Measurements from ENCODE around the gene TTLL11. TPM values are rescaled to one million over a fixed set of nuclear protein-coding genes. Genes with fewer than 3 reads are reported as not detected.
A peak's percentile ranks its signal among the peaks of the same experiment; 100 is the strongest.

TTLL11 gene
- polyA plus RNA-seq, 1 donor (not counting 4 experiments of a cell fraction or from before 2014, with no cell fraction given): 8.0 TPM

DNA sequence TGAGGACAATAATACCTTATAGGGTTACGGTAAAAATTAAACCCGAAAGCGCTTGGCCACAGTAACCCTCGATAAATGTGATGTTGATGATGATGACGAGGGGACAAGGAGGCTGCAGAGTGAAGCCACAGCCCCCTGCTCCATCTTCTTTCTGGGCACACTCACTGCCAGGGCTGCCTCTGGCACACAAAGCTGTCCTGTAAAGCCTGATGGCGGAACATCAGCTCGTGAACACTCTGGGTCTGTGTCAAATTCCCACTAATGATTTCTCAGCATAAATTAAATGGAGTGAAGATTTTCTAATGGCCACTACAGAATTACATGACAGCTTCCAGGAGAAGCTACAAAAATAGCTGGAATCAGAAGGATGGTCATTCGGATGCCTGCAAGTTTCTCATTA, 142.2 kb downstream of the TTLL11 start:
- H3K27ac ChIP-seq (ENCODE audit: control insufficient read depth, insufficient read depth, low read length): no peak overlapping the region
- TF ChIP-seq EZH2 (IDR thresholded peaks at IDR 0.05; ENCODE audit: low read length) (no peak), CTCF (optimal IDR thresholded peaks at IDR 0.05 in 1 of 3, IDR thresholded peaks at IDR 0.05 in 1 of 3, conservative IDR thresholded peaks at IDR 0.05 in 1 of 3; ENCODE audit: extremely low read depth in 1 of 3, insufficient read depth in 2 of 3, low read length in 3 of 3) (no peak)
- peaks cover 53% of the 10 kb centered on the region for H3K79me2 ChIP-seq (ENCODE audit: control insufficient read depth, insufficient read depth, low read length)
- dilution Hi-C loops (cut with MboI; ENCODE audit: extremely low pct_ligation_motif_present, low sequenced_read_pairs): no loop called here
- H3K4me1 ChIP-seq (ENCODE audit: control insufficient read depth, extremely low read depth, insufficient read depth, low read length): peaks cover 46% of the 10 kb centered on the region
- no peaks in the 10 kb centered on the region for H4K20me1 ChIP-seq (ENCODE audit: control insufficient read depth, extremely low read depth, insufficient read depth, low read length)
- H3K36me3 ChIP-seq (ENCODE audit: control insufficient read depth in 2 of 2, extremely low read depth in 1 of 2, insufficient read depth in 2 of 2, low read length in 2 of 2): peaks cover 4 to 42% of the 10 kb centered on the region in 2 experiments
- H3K27me3 ChIP-seq (ENCODE audit: control insufficient read depth, extremely low read depth, insufficient read depth, low read length): no peaks in the 10 kb centered on the region
- H2AFZ ChIP-seq (ENCODE audit: control insufficient read depth, low read length): no peak overlapping the region
- H3K4me3 ChIP-seq (ENCODE audit: control insufficient read depth in 2 of 3, extremely low read depth in 1 of 3, insufficient read depth in 2 of 3, low read depth in 1 of 3, low read length in 3 of 3): no peak overlapping the region
- no peak overlapping the region for H3K9ac ChIP-seq (ENCODE audit: control insufficient read depth, extremely low read depth, insufficient read depth, low read length)
- H3K9me1 ChIP-seq (ENCODE audit: control insufficient read depth, extremely low read depth, insufficient read depth, low read length): peaks cover 9% of the 10 kb centered on the region
- H3K4me2 ChIP-seq (ENCODE audit: control insufficient read depth, extremely low read depth, insufficient read depth, low read depth, low read length): no peak overlapping the region
- DNase-seq (ENCODE audit: low read depth, low spot score) (no peak), FAIRE-seq (no peak)
- no peaks in the 10 kb centered on the region for H3K9me3 ChIP-seq (ENCODE audit: control insufficient read depth, low read depth, low read length)

GRCh38 chr9:121950441-121950840, 142.7 kb downstream of the TTLL11 start:
- H3K4me2 ChIP-seq (ENCODE audit: control insufficient read depth, extremely low read depth, insufficient read depth, low read depth, low read length): no peak overlapping the region
- H3K9ac ChIP-seq (ENCODE audit: control insufficient read depth, extremely low read depth, insufficient read depth, low read length): no peak overlapping the region
- H3K36me3 ChIP-seq (ENCODE audit: control insufficient read depth in 2 of 2, extremely low read depth in 1 of 2, insufficient read depth in 2 of 2, low read length in 2 of 2): peaks cover 4 to 39% of the 10 kb centered on the region in 2 experiments
- no peaks in the 10 kb centered on the region for H4K20me1 ChIP-seq (ENCODE audit: control insufficient read depth, extremely low read depth, insufficient read depth, low read length)
- no peak overlapping the region for H3K4me3 ChIP-seq (ENCODE audit: control insufficient read depth in 2 of 3, extremely low read depth in 1 of 3, insufficient read depth in 2 of 3, low read depth in 1 of 3, low read length in 3 of 3)
- H3K79me2 ChIP-seq (ENCODE audit: control insufficient read depth, insufficient read depth, low read length): peaks cover 51% of the 10 kb centered on the region
- H3K9me1 ChIP-seq (ENCODE audit: control insufficient read depth, extremely low read depth, insufficient read depth, low read length): peaks cover 11% of the 10 kb centered on the region
- H3K27me3 ChIP-seq (ENCODE audit: control insufficient read depth, extremely low read depth, insufficient read depth, low read length): no peaks in the 10 kb centered on the region
- H3K9me3 ChIP-seq (ENCODE audit: control insufficient read depth, low read depth, low read length): no peaks in the 10 kb centered on the region
- H2AFZ ChIP-seq (ENCODE audit: control insufficient read depth, low read length): no peak overlapping the region
- FAIRE-seq: no peak
- peaks cover 51% of the 10 kb centered on the region for H3K4me1 ChIP-seq (ENCODE audit: control insufficient read depth, extremely low read depth, insufficient read depth, low read length)
- no peak for DNase-seq (ENCODE audit: low read depth, low spot score)
- TF ChIP-seq EZH2 (IDR thresholded peaks at IDR 0.05; ENCODE audit: low read length) (no peak), CTCF (optimal IDR thresholded peaks at IDR 0.05 in 1 of 3, IDR thresholded peaks at IDR 0.05 in 1 of 3, conservative IDR thresholded peaks at IDR 0.05 in 1 of 3; ENCODE audit: extremely low read depth in 1 of 3, insufficient read depth in 2 of 3, low read length in 3 of 3) (no peak)
- dilution Hi-C loops (cut with MboI; ENCODE audit: extremely low pct_ligation_motif_present, low sequenced_read_pairs): no loop called here
- H3K27ac ChIP-seq (ENCODE audit: control insufficient read depth, insufficient read depth, low read length): peak overlapping the region; percentile 34

Data from keratinocyte (primary cell).